PC-3 (cell line): Measurements from ENCODE around the gene SNAPC2.
"Not testable (repeated sequence)": the region's sequence is repeated elsewhere in the genome, so short reads cannot be mapped to it uniquely, and the experiment has no call there.

Experiments
- EZH2 ChIP-seq: fragments of 300-600 bp; sonication (generic); IDR thresholded peaks from one replicate; pipeline ENCODE4 v1.6.1; 2017; ENCODE audit warnings: antibody characterized with exemption, mild to moderate bottlenecking, low read length; ENCODE audit not compliant: unreplicated experiment
- EZH2phosphoT487 ChIP-seq: fragments of 300-600 bp; sonication (generic); IDR thresholded peaks from 2 replicates; pipeline ENCODE4 v1.6.1; 2018; ENCODE audit warnings: mild to moderate bottlenecking, antibody characterized with exemption, low read length, borderline replicate concordance
- TF ChIP-seq, protein P1 (sequence below): fragments of 300-600 bp; sonication (generic); conservative IDR thresholded peaks from 2 replicates; pipeline ENCODE4 v1.5.1; 2017; ENCODE audit warnings: antibody characterized with exemption, low read depth, mild to moderate bottlenecking, low read length

DNA sequence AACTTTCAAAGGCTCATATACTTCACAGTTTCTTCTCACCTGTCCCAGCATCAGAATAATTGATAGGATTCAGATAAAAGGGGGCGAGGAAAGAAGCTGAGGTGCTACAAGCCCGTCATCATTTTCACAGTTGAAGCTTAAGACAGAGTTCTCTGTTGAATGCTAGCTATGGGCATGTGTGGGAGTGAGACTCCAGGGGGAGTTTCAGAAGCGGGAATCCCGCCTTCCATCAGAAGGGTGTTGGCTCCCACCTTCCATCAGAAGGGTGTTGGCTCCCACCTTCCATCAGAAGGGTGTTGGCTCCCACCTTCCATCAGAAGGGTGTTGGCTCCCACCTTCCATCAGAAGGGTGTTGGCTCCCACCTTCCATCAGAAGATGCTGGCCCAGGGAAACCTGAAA lies 40.9 kb downstream of the SNAPC2 start:
- TF ChIP-seq, protein P1, sequence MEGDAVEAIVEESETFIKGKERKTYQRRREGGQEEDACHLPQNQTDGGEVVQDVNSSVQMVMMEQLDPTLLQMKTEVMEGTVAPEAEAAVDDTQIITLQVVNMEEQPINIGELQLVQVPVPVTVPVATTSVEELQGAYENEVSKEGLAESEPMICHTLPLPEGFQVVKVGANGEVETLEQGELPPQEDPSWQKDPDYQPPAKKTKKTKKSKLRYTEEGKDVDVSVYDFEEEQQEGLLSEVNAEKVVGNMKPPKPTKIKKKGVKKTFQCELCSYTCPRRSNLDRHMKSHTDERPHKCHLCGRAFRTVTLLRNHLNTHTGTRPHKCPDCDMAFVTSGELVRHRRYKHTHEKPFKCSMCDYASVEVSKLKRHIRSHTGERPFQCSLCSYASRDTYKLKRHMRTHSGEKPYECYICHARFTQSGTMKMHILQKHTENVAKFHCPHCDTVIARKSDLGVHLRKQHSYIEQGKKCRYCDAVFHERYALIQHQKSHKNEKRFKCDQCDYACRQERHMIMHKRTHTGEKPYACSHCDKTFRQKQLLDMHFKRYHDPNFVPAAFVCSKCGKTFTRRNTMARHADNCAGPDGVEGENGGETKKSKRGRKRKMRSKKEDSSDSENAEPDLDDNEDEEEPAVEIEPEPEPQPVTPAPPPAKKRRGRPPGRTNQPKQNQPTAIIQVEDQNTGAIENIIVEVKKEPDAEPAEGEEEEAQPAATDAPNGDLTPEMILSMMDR = not testable (repeated sequence)
- TF ChIP-seq EZH2, EZH2phosphoT487: not testable (repeated sequence)
